AG09309 (cell line): Measurements from ENCODE around the gene SRSF12.
"Not testable (repeated sequence)": the region's sequence is repeated elsewhere in the genome, so short reads cannot be mapped to it uniquely, and the experiment has no call there.

Experiments
- DNase-seq: peaks from one replicate; pipeline ENCODE4 v3.0.0-alpha.2; 2010; ENCODE audit warnings: low read depth
- H3K4me3 ChIP-seq: 2 replicates; pipeline ENCODE4 v1.5.1; 2011; ENCODE audit warnings: mild to moderate bottlenecking, low read depth, low read length, moderate library complexity; ENCODE audit not compliant: control insufficient read depth
- TF ChIP-seq, protein P1 (sequence below): IDR thresholded peaks from 2 replicates; pipeline ENCODE4 v1.5.1; 2011; ENCODE audit warnings: mild to moderate bottlenecking, low read depth, low read length, inconsistent platforms; ENCODE audit not compliant: insufficient read depth, control insufficient read depth; ENCODE audit errors: missing control alignments

The SRSF12 gene

DNA sequence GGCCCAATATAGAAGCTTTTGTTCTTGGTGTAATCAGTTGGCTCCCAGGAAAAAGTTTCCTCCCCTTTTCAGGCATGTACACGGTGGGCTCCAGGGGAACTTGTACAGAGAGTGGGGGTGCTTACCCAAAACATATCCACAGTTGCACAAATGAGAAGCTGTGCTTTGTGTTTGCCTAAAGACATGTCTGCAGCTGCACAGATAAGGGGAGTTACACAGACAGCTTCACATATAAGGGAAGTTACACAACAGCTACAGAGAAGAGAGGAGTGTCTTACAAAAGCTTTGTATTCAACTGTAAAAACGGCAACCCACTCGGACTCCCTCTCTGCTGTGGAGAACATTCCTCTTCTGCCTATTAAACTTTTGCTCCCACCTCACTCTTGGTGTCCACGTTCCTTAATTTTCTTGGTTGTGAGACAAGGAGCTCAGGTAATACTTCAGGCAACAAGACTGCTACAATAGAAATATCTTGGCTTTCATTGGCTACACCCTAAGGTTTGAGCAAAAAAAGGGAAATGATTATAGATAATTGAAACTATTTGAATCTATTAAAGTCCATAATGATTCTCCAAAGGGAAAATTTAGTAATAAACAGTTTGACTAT lies 44.8 kb downstream of the SRSF12 start:
- H3K4me3 ChIP-seq = no peak overlapping the region
- TF ChIP-seq, protein P1, sequence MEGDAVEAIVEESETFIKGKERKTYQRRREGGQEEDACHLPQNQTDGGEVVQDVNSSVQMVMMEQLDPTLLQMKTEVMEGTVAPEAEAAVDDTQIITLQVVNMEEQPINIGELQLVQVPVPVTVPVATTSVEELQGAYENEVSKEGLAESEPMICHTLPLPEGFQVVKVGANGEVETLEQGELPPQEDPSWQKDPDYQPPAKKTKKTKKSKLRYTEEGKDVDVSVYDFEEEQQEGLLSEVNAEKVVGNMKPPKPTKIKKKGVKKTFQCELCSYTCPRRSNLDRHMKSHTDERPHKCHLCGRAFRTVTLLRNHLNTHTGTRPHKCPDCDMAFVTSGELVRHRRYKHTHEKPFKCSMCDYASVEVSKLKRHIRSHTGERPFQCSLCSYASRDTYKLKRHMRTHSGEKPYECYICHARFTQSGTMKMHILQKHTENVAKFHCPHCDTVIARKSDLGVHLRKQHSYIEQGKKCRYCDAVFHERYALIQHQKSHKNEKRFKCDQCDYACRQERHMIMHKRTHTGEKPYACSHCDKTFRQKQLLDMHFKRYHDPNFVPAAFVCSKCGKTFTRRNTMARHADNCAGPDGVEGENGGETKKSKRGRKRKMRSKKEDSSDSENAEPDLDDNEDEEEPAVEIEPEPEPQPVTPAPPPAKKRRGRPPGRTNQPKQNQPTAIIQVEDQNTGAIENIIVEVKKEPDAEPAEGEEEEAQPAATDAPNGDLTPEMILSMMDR = no peak
- DNase-seq = no peak

DNA sequence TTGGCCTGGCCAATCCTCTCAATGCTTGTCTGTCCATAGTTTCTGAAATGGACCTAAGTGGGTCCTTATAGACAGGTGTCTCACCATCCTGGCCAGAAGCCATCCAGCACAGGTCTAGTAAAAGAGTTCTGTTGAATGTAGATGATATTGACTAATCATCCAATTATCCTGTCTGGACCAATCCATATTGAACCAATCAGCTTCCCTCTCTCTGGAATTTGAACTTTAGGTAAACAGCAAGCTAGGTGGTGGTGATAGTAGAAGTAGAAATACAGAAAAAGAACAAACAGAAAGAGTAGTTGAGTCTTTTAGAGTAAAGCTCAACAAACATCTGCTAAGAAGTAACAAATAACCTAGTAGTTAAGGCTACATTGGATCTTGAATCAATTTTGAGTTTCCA lies 46.8 kb downstream of the SRSF12 start:
- DNase-seq = no peak
- TF ChIP-seq, protein P1 = no peak
- no peak overlapping the region for H3K4me3 ChIP-seq

DNA sequence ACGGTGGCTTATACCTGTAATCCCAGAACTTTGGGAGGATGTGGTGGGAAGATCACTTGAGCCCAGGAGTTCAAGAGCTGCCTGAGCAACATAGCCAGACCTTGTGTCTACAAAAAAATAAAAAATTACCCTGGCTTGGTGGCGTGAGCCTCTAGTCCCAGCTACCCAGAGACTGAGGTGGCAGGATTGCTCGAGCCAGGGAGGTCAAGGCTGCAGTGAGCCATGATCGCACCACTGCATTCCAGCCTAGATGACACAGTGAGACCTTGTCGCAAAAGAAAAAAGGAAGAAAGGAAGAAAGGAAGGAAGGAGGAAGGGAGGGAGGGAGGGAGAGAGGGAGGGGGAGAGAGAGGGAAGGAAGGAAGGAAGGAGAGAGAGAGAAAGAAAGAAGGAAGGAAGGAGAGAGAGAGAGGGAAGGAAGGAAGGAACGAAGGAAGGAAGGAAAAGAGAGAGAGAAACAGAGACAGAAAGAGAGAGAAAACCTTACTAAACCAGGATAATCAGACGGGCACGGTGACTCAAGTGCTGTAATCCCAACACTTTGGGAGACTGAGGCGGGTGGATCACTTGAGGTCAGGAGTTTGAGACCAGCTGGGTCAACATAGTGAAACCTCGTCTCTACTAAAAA lies 48.2 kb downstream of the SRSF12 start:
- no peak overlapping the region for H3K4me3 ChIP-seq
- TF ChIP-seq, protein P1 = no peak
- no peak for DNase-seq

DNA sequence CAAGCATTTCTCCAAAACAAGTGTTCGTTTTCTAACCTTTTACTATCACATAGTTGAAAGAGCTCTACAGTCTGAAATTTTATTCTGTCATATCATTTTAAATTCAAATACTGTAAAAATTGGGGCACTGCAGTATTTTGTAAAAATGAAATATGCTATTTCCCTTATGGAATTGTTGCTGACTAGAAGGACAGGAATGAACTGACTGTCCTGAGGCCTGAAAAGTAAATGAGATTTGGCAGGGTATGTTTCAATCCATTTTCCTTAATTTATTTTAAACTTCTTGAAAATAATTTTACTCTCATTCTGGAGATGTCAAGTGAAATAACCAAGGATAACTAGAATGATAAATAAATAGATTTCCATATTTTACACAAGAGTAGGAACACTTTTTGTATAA lies 49.2 kb downstream of the SRSF12 start:
- H3K4me3 ChIP-seq = no peak overlapping the region
- TF ChIP-seq, protein P1 = no peak
- no peak for DNase-seq

DNA sequence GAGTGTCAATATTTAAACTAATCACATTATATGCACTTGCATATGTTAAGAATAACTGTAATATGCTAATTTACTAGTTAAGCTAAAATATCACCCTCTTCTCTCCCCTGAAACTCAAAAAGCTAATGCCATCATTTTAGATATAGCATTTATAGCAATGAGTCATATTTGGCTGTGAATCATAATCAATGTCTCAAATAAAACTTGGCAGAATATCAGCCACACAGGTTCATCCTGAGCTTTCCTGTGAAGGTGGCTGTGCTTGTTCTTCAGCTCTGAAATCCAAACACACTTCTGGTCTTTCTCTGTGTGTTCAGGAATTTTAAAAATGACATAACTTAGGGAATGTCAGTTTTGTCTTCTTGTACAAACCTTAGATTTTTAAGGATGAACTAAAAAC lies 50.1 kb downstream of the SRSF12 start:
- H3K4me3 ChIP-seq = no peak overlapping the region
- no peak for DNase-seq
- TF ChIP-seq, protein P1 = no peak

DNA sequence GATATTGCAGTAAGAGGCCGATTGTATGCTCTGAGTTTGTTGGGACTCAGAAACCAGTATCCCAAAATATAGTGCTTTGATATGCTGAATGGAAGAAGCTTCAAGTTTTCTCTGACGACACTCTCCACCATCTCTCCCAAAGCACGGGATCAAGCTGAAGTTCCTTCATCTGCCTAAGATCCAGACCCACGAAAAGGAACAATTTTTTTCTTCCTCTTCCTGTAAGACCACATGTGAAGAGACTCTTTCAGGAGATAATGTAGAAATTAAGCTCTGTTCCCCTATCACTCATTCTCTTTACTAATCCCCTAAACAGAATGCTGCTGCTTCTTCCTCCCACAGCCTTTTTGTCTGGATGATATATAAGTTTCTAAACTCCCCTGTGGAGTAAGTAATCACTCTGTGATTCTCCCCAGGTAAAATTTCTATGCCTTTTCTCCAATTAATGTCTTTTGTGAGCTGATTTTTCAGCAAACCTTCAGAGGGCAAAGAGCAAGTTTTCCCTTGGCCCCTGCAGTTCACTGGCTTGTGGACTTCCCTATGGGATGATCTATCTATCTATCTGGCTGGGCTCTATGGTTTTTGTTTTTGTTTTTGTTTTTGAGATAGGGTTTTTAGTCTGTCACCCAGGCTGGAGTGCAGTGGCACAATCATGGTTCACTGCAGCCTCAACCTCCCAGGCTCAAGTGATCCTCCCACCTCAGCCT lies 50.8 kb downstream of the SRSF12 start:
- TF ChIP-seq, protein P1 = no peak
- H3K4me3 ChIP-seq = no peak overlapping the region
- no peak for DNase-seq

DNA sequence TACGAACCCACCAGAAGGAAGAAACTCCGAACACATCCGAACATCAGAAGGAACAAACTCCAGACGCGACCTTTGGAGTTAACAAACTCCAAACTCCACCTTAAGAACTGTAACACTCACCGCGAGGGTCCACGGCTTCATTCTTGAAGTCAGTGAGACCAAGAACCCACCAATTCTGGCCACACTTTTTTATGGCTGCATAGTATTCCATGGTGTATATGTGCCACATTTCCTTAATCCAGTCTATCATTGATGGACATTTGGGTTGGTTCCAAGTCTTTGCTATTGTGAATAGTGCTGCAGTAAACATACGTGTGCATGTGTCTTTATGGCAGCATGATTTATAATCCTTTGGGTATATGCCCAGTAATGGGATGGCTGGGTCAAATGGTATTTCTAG lies 51.8 kb downstream of the SRSF12 start:
- DNase-seq, H3K4me3 ChIP-seq: not testable (repeated sequence)

DNA sequence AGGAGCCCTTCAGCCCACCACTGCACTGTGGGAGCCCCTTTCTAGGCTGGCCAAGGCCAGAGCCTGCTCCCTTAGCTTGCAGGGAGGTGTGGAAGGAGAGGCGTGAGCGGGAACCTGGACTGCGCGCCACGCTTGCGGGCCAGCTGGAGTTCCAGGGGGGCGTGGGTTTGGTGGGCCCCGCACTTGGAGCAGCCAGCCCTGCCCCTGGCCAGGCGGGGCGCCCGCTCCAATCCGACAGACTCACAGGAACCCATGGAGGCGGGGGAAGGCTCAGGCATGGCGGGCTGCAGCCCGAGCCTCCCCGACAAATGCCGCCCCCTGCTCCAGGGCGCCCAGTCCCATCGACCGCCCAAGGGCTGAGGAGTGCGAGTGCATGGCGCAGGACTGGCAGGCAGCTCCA lies 52.9 kb downstream of the SRSF12 start:
- DNase-seq, H3K4me3 ChIP-seq: not testable (repeated sequence)
